Stimulated activated CD8-positive, alpha-beta memory T cell treated with anti-CD3 and anti-CD28 coated beads, Interleukin-12 subunit alpha, Interleukin-12 subunit beta, amount 100 ng/mL, for 24 hours (primary cell): Measurements from ENCODE around the gene MYRFL.

Experiments used
- DNase-seq: peaks from one replicate; pipeline ENCODE4 v3.0.0-alpha.2; 2020; ENCODE audit errors: extremely low read depth

Gene MYRFL

DNA sequence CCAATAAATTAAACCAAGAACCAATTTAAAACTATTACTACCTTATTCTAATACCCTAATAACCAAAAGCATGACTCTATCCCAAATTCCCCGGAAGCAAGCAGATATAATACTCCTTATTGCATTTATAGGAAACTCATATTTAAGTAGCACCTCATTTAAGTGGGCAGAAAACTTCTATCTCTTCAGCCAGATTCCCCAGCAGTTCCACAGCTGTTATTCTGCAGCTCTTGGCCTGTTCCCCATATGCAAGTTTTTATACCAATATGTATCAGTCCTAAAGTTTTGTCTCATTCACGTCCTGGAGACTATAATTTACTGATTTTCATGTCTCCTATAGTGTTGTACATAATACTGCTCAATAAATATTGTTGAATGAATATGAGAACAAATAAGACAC lies 106.5 kb downstream of the MYRFL start:
- no peak for DNase-seq

DNA sequence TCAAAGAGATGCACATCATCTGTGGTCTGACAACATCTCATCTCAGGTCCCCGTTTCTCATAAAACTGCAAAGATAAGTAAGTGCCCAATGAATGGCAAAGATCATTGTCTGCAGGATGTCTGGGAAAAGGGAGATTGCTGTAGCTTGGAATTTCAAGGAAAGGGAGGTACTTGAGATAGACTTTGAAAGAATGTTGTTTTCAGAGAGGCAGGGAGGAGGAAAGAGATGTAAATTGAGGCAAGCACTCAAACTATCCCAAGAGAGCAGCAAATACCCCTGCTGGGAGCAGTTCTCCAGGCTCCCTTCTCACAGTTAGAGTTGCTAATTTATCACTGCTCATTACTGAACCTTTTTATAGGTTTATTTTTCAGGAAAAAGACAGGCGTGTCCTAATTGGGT lies 107.1 kb downstream of the MYRFL start:
- no peak for DNase-seq

DNA sequence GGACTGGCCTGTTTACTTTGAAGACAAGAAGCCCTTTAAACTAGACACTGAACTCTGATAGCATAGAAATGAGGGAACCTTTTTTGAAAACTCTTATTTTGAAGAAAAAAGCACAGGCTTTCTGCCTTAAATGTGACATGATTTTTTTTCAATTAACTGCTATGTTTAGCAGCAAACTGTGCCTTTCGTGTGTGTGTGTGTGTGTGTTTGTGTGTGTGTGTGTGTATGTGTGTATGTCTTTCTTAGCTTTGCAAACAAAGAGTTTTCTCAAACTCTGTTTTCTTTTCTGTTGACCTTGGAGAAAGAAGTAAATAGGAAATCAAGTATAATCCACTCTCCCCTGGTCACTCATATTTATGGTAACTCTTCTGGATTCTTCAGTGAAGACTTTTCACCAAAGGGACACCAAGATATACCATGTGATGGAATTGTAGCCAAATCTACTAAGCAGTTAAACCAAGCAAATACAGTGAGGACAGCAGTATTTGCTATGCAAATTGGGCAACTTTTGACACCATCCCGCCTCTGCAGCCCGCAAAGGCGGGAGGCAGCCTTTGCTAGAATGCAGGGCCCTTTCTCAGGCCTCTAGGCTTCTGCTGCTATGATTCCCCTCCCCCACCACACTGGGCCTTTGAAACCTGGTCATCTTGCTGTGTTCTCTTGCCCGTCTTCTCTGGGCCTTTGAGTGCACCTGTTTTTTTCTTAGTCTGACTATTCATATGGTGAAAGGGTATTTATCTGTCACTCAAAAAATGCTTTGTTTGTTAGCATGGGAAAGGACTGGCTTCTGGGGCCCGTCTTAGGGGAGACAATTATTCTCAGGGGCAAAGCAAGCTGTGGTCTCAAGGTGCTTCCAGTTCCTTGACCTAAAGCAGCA lies 107.9 kb downstream of the MYRFL start:
- no peak for DNase-seq

DNA sequence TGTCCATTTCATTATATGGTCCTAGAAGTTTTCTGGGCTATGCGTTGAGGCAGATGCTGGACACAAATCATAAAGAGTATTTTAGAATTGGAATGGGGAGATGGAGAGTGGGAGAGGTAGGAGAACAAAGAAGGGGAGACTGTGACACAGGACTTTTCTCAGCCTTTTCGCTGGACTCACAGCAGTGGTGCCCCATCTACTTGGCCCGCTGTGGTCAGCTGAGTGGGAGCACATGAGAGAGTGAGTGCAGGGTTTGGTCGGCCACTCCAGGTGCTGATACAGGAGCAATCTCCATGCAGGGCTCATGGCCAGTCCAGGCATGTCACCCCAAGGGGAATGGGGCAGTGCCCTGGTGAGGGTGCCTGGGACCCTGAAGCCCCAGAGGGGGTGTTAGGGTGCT lies 109.0 kb downstream of the MYRFL start:
- no peak for DNase-seq

DNA sequence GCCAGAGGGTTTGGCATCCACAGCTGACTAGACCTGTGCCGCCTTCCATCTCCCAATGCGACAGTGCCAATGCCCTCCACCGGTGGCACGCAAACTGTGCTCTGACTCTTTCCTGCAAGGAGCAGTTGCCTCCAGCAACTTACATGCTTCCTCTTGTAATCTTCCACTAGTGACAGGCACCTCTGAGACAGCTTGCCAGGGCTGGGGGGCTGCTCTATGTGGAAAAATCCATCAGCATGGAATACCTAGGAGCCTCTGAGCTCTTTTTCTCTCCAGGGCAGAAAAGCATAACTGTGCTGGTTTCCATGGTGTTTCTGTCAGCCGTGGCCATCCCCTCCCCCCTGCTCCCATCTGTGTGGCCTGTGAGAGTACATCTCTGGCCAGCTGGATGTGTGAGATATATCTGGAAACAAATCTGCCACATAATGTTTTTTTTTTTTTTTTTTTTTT lies 110.6 kb downstream of the MYRFL start:
- no peak for DNase-seq

DNA sequence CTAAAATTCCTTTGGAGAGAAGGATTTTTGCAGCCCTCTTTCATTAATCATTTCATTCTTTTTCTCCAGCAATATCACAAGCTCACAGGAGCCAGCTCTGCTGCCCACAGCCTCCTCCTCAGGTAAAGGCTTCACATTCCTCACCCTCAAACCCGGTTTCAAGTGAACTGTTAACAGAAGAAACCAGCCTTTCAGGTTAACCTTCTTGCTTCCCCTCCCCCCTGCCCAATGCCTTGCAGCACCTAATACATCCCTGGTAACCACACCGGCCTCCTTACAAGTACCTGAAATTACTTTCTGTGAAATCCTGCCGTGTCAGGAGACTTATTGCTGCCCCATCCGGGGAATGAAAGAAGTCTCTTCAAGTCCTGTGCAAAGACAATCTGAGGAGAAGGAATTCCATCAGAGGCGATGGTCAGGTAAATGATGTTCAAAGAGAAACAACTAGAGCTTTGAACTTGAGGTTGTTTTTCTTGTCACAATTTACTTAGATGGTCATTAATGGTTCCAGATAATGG lies 111.2 kb downstream of the MYRFL start:
- no peak for DNase-seq

DNA sequence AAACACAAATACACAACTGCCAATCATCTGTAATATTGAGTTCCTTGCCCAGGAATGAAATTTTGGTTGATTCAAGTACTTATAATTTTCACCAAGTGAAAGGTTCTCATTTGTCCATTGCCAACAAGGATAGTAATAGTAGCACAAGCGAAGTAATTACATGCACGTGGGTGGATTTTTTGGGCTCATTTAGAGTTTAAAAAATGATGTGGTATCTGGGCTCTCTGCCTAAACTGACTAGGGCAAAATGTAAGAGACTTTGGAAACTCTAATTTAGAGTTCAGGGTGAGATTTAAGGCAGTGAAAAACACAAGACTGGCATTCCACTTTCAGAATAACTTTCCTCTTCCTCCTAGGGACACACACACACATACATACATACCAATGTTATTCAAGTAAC lies 111.7 kb downstream of the MYRFL start:
- DNase-seq = no peak

DNA sequence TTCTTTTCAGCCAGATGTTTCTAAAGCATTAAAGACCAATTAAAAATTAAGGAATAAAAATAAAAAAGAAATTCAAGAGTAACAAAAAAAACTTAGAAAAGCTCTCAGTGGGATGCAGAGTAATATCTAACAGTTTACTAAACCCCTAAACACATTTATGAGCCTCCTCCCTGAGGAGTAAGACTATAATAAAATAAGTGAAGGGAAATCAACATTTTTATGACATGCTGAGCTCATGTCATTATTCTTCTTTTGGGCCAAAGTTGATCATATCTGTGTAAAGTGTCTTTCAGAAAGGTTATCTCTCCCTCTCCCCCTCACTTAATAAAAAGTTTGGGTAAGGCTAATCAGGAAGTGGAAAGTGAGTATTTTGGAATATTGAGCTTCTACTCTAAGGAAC lies 122.1 kb downstream of the MYRFL start:
- no peak for DNase-seq

DNA sequence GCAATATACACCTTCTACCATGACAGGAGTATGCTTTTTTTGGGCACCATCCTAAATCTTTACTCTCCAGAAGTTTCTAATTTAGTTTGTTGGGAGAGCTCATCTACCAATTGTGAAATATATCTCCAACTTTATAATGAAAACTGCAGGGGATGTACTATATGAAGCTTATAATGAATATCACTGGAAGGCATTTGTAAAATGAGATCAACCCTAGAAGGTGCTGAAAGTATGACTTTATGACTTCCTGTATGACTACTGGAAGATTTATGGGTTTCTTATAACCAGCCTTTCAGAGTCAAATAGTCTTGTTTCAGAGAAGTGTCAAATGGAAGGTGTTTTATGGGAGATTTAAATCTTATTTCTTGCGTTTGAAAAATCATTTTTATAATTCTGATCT lies 122.9 kb downstream of the MYRFL start:
- no peak for DNase-seq

DNA sequence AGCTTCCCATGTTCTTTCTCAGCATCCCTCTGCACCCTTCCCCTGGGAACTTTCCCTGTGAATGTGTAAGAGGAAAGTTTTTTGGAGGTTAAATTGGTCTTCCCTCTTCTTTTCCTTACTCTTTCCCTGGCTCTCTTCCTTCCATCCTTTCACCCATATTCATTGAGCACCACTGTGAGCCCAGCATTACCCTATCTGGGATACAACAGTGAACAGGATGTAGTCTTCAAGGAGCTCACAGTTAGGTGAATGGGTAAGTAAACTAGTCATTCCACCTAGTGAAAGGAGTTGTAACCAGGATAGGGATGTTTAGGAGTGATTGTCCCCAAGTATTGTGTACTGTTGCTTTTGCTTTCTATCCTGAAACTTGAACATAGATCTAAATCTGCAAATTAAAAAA lies 123.8 kb downstream of the MYRFL start:
- no peak for DNase-seq

DNA sequence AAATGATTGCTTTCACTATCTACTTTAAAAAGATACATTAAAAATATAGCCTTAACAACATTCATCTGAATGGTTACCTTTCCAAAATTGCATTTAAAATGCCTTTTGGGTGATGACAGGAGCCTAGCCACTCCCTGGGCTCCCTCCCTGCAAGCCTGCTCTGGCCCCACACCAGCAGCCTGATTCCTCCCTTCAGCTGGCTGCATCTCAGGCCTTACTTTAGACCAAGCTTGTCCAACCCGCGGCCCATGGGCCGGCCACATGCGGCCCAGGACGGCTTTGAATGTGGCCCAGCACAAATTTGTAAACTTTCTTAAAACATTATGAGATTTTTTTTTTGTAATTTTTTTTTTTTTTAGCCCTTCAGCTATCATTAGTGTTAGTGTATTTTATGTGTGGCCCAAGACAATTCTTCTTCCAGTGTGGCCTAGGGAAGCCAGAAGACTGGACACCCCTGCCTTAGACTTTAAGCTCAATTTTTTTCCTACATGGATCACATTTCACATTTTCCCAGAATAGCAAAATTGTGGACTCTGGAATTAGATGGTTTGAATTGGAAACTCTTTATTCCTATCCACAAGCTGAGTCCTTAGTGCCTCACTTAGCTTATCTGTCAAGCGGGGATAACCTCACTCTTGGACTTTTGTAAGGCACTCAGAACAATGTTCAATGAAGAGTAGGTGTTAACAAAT lies 124.4 kb downstream of the MYRFL start:
- DNase-seq = no peak

DNA sequence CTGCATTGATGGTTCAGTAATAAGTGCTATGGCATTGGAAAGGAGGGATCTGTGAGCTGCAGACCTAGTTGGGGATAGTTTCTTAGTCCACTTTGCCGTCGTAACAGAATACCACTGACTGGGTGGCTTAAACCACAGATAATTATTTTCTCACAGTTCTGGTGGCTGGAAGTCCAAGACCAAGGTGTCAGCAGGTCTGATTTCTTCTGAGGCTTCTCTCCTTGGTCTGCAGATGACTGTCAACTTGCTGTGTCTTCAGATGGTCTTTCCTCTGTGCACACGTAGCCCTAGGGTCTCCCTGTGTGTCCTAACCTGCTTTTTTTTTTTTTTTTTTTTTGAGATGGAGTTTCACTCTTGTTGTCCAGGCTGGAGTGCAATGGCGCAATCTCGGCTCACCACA lies 126.1 kb downstream of the MYRFL start:
- no peak for DNase-seq

DNA sequence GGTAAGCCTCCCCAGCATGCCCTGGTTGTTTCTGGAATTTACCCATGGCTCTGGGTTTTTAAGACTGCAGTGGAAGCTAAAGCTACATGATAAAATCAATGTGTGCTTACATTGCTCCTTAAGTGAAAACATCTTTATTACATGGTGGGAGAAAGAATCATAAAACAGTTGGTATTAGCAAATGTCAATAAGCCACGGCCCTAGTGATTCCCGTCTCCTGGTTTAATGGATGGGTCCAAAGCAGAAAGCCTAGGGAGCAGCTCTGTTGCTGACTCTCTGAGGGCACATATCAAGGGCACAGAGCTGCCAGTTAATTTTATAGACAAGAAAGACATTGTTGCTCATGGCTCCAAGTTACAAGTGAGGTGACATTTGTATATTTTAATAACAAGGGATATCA lies 127.9 kb downstream of the MYRFL start:
- no peak for DNase-seq

DNA sequence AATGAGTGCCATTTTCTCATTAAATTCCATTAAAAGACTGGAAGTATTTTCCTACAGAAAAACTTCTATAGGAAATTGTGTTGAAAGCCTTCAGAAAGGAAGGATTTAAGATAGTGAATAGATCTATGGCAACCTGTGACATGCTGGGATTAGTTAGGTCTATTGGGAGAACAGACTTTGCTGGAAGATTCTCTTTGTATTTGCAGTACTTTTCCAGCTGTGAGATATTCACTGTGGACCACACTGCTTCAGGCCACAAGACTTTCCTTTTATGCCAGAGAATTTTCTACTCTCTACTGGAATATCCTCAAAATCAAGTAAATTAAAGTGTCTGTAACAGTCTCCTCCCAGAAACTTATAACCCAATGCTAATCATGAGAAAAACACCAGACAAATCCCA lies 136.2 kb downstream of the MYRFL start:
- no peak for DNase-seq

DNA sequence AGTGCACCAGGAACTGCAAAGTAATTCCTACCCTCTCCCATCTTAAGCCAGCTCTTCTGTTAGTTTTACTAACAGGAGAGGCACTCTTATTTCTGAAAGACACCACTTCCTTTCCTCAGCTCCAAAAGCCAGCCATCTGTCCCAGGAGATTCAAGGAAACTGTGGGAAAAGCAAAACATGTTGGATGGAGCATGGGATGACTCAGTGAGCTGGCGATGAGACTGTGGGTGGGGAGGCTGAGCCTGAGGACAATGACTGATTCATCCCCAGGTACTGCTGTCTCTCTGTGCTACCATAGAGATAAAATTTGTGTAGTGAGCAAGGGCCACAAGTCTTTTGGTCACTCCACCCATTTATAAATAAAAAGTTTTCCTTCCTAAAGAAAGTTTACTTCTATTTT lies 141.4 kb downstream of the MYRFL start:
- no peak for DNase-seq

DNA sequence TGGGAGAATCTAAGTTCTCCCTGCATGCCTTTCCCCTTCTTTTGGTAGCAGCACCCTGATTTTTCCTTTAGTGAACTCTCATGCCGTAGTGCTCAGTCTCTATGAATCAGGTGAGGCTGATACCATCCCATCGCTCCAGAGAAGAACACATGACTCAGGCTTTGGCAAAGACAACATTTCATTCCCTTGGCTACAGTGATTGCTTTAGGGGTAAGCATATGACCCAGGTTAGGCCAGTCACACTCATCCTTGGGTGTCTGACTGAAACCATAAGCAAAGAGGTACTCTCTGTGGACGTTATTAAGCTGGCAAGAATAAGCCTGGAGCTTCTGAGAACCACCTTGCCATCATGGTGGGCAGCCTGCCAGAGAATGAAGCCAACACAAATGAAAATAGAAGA lies 141.8 kb downstream of the MYRFL start:
- no peak for DNase-seq

DNA sequence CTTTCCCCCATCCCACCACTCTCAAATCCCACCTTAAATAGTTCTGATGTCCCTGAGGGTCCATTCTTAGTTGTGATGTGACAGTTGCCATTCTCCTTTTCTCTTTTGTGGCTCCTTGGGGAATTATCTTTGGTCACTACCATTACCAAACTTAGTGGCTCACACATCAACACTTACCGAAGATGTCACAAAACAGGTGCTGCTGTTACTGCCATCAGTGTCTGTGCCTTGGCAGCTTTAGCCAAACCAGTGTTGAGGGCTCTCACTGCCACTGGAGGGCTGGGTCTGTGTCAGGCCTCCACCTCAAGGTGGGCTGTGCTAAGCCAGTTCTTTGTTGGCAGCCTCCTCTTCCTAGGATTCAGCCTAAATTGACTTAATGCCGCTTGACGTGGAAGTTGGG lies 144.0 kb downstream of the MYRFL start:
- no peak for DNase-seq

DNA sequence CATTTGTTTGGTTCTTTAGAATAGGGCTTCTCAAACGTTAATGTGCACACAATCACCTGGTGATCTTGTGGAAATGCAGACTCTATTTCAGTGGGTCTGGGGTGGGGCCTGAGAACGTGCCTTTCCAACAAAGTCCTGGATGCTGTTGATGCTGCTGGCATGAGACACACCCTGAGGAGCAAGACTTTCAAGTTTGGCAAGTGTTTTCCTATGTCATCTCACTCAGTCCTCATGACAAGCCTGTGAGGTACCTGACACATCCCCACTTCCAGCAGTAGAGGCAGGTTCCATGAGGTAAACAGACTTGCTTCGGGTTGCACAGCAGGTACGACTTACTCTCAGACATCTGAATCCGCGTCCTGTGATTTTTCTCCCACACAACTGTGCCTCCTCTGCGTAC lies 147.1 kb downstream of the MYRFL start:
- DNase-seq = no peak

DNA sequence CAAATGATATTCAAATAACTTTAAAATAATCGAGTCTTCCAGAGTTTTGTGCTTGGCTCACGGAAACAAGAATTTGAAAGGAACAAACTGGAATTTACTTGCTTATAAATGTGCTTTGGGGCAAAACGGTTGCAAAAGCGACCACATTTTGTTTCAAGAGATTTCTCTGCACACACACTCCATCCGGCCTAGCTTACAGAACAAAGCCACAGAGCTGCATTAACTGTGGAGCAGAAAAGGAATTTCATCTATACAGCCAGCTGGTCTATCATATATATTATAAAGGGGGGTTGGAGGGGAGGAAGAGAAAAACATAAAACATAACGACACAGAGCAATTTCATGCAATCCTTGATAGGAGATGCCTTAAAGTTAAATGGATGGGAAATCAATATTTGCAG lies 153.0 kb downstream of the MYRFL start:
- no peak for DNase-seq

DNA sequence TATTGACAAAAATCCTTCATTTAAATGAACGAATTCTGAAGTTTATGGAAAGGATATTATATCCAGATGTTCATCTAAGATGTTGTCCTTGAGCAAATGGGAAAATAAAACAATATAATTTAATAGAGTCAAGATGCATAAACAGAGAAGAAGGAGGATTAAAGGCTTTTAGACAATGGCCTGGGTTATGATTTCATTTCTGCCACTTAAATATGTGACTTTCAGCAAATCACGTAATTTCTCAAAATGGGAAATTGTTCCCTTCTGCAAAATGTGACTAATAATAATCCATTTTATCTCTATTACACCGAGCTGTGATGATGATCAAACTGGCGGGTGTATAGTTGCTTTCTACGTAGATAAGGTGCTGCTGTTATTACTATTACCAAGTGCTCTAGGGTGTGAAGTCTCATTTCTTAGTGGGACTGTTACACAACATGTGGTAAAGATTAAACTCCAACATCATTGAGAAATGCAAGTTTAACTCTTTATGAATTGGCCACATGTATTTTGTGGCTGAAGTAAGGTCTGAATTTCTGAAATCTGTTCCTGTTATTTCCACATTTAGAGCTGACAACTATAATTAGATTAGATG lies 157.0 kb downstream of the MYRFL start:
- no peak for DNase-seq

DNA sequence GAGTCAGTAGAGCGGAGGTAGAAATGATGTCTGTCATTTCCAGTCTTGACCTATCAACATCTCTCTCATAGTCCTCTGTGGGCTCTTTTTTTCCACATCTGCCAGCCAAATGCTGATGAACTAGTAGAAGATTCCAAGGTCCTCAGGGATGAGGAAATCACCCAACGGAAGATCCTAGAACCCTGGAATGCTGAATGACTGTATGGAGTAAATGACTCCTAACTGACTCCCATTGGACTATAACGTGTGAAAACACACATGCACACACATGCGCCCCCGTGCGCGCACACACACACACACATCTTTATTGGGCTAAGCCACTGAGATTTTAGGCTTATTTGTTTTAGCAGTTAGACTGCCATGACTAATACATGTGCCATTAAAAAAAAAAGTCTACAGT lies 159.2 kb downstream of the MYRFL start:
- DNase-seq = no peak

DNA sequence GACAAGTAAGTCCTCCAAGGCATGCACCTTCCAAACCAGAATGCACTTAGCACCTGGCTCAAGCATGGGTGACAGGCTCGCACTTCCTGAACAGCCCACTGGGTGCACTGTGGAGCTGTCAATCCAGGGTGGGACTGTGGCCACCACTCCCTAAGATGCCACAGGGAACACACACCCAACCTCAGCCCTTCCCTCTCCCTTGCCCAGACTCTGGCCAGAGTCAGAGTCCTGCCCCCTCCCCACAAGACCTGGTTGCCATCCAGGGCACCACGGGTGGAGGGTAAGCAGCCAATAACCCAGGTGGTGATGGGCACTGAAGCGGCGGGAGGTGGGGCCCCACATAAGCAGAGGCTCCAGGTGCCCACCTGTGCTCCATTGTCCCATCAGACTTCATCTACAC lies 160.6 kb downstream of the MYRFL start:
- no peak for DNase-seq

DNA sequence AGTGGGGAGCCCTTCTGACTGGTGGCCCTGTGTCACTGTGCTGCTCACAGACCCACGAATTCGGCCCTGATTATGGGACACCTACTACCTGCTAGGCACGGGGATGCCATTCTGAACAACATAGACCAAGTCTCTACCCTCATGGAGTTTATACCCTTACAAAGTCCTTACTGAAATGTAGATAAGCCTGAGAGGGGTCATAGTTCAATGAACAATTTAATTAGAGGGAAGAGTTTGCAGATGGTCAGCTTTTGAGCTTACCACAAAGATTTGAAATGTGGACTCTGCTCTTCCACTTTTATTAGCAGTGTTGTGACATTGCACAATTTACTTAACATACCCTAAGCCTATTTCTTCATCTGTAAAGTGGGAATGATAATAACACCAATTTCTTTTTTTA lies 161.1 kb downstream of the MYRFL start:
- no peak for DNase-seq
